Erythroblast (primary cell): ENCODE measurements around the gene UCKL1.

Experiments
- GATA1 ChIP-seq: IDR thresholded peaks from 2 replicates; pipeline ENCODE4 v1.6.1; 2011; ENCODE audit warnings: low read depth, mild to moderate bottlenecking, control low read depth, low read length, moderate library complexity
- POLR2A ChIP-seq: IDR thresholded peaks from 2 replicates; pipeline ENCODE4 v1.6.1; 2011; ENCODE audit warnings: mild to moderate bottlenecking, low read length

- no peak for TF ChIP-seq POLR2A
- no peak for TF ChIP-seq GATA1
Measured at GRCh38 chr20:63968136-63968927, 12.1 kb upstream of the UCKL1 start.
